Keratinocyte (primary cell): ENCODE measurements around the gene PRAC1.

ENCODE experiments used
- CTCF ChIP-seq, 3 experiments: IDR thresholded peaks in 1 of 3; conservative IDR thresholded peaks in 1 of 3; optimal IDR thresholded peaks in 1 of 3; 2 replicates in 2 of 3; 3 replicates in 1 of 3; pipeline versions ENCODE3 to v1.5.1; 2011; ENCODE audit warnings: low read length in 3 of 3, mild to moderate bottlenecking in 3 of 3, moderate library complexity in 2 of 3, control low read depth in 1 of 3, inconsistent platforms in 1 of 3; ENCODE audit not compliant: insufficient read depth in 2 of 3; ENCODE audit errors: extremely low read depth in 1 of 3
- EZH2 ChIP-seq: IDR thresholded peaks from one replicate; pipeline ENCODE4 v1.6.1; 2012; ENCODE audit warnings: inconsistent platforms, mild to moderate bottlenecking, low read length, moderate library complexity

GRCh38 chr17:48737330-48738043 is 15.2 kb upstream of the PRAC1 start:
- TF ChIP-seq CTCF (optimal IDR thresholded peaks at IDR 0.05 in 1 of 3, IDR thresholded peaks at IDR 0.05 in 1 of 3, conservative IDR thresholded peaks at IDR 0.05 in 1 of 3; ENCODE audit: extremely low read depth in 1 of 3, insufficient read depth in 2 of 3, low read length in 3 of 3) (no peak), EZH2 (no peak)
